Measurements from ENCODE around the gene RABGGTA.

Gene RABGGTA

GRCh38 chr14:24258119-24258518 lies 13.3 kb downstream of the RABGGTA start:
- H3K4me3 ChIP-seq = no peak overlapping the region
- peaks cover 0 to 13% (median 0%) of the 10 kb centered on the region in 11 experiments; a peak in 1 of 22 replicates for H4K20me1 ChIP-seq
- no peak for TF ChIP-seq Cebpa-rat (IDR thresholded peaks at IDR 0.05)
- H3K9me3 ChIP-seq (replicated peaks in 1 of 11) = no peaks in the 10 kb centered on the region
- no peak overlapping the region for H3K9ac ChIP-seq
- H3K4me2 ChIP-seq = no peak overlapping the region
- no peaks in the 10 kb centered on the region for H3K4me1 ChIP-seq
- peaks cover 0 to 81% (median 24%) of the 10 kb centered on the region in 11 experiments; a peak in 12 of 22 replicates for H3K36me3 ChIP-seq
- no peaks in the 10 kb centered on the region for H3K27me3 ChIP-seq
- H3K27ac ChIP-seq = no peak overlapping the region

GRCh38 chr14:24256960-24257359 lies 14.4 kb downstream of the RABGGTA start:
- Histone ChIP-seq H3K9ac (0 out of 22 replicates have a peak overlapping the region, but pooled peaks of 2 of the 11 experiments have one; percentile 8 to 13), H3K4me3 (no peak overlapping the region), H3K36me3 (peaks cover 0 to 80% (median 28%) of the 10 kb centered on the region in 11 experiments; a peak in 13 of 22 replicates), H3K4me2 (no peak overlapping the region), H4K20me1 (peaks cover 0 to under 1% (median 0%) of the 10 kb centered on the region in 11 experiments; a peak in 1 of 22 replicates), H3K27me3 (no peaks in the 10 kb centered on the region), H3K9me3 (replicated peaks in 1 of 11) (no peaks in the 10 kb centered on the region), H3K4me1 (peaks cover 0 to 1% (median 0%) of the 10 kb centered on the region in 10 experiments; a peak in 2 of 20 replicates), H3K27ac (no peak overlapping the region)
- no peak for TF ChIP-seq Cebpa-rat (IDR thresholded peaks at IDR 0.05)

GRCh38 chr14:24255931-24256711 lies 15.3 kb downstream of the RABGGTA start:
- Histone ChIP-seq H4K20me1 (no peaks in the 10 kb centered on the region), H3K9ac (0 out of 22 replicates have a peak overlapping the region, but pooled peaks of 1 of the 11 experiments have one; percentile 8), H3K9me3 (replicated peaks in 1 of 11) (no peaks in the 10 kb centered on the region), H3K36me3 (peaks cover 0 to 72% (median 28%) of the 10 kb centered on the region in 11 experiments; a peak in 13 of 22 replicates), H3K4me2 (no peak overlapping the region), H3K27me3 (no peaks in the 10 kb centered on the region), H3K4me3 (no peak overlapping the region), H3K27ac (no peak overlapping the region), H3K4me1 (peaks cover 0 to 10% (median 2%) of the 10 kb centered on the region in 10 experiments; a peak in 11 of 20 replicates)
- no peak for TF ChIP-seq Cebpa-rat (IDR thresholded peaks at IDR 0.05)

- no peak overlapping the region for H3K9ac ChIP-seq
- H3K27ac ChIP-seq = no peak overlapping the region
- no peaks in the 10 kb centered on the region for H4K20me1 ChIP-seq
- H3K4me1 ChIP-seq = peaks cover 4 to 17% (median 9%) of the 10 kb centered on the region in 10 experiments
- no peaks in the 10 kb centered on the region for H3K27me3 ChIP-seq
- peaks cover 0 to 67% (median 28%) of the 10 kb centered on the region in 11 experiments; a peak in 13 of 22 replicates for H3K36me3 ChIP-seq
- H3K4me3 ChIP-seq = no peak overlapping the region
- no peaks in the 10 kb centered on the region for H3K9me3 ChIP-seq (replicated peaks in 1 of 11)
- TF ChIP-seq Cebpa-rat (IDR thresholded peaks at IDR 0.05) = no peak
- H3K4me2 ChIP-seq = no peak overlapping the region
Measured at GRCh38 chr14:24255438-24255837, 16.0 kb downstream of the RABGGTA start.

- TF ChIP-seq Cebpa-rat (IDR thresholded peaks at IDR 0.05) = no peak
- peaks cover 0 to 62% (median 28%) of the 10 kb centered on the region in 11 experiments; a peak in 13 of 22 replicates for H3K36me3 ChIP-seq
- peaks cover 9 to 22% (median 13%) of the 10 kb centered on the region in 10 experiments for H3K4me1 ChIP-seq
- H4K20me1 ChIP-seq = no peaks in the 10 kb centered on the region
- H3K27ac ChIP-seq = no peak overlapping the region
- H3K9ac ChIP-seq = no peak overlapping the region
- H3K27me3 ChIP-seq = no peaks in the 10 kb centered on the region
- H3K4me2 ChIP-seq = no peak overlapping the region
- H3K4me3 ChIP-seq = no peak overlapping the region
- no peaks in the 10 kb centered on the region for H3K9me3 ChIP-seq (replicated peaks in 1 of 11)
Measured at GRCh38 chr14:24254630-24255392, 16.6 kb downstream of the RABGGTA start.

GRCh38 chr14:24253936-24254335 lies 17.5 kb downstream of the RABGGTA start:
- no peaks in the 10 kb centered on the region for H3K9me3 ChIP-seq (replicated peaks in 1 of 11)
- no peak overlapping the region for H3K27ac ChIP-seq
- no peaks in the 10 kb centered on the region for H4K20me1 ChIP-seq
- no peak for TF ChIP-seq Cebpa-rat (IDR thresholded peaks at IDR 0.05)
- H3K27me3 ChIP-seq = no peaks in the 10 kb centered on the region
- H3K4me3 ChIP-seq = no peak overlapping the region
- H3K4me1 ChIP-seq = peaks cover 9 to 22% (median 13%) of the 10 kb centered on the region in 10 experiments
- H3K9ac ChIP-seq = no peak overlapping the region
- H3K36me3 ChIP-seq = peaks cover 0 to 58% (median 28%) of the 10 kb centered on the region in 11 experiments; a peak in 13 of 22 replicates
- H3K4me2 ChIP-seq = no peak overlapping the region

GRCh38 chr14:24252289-24253124 lies 18.9 kb downstream of the RABGGTA start:
- Histone ChIP-seq H3K9ac (no peak overlapping the region), H3K4me2 (no peak overlapping the region; a peak in 1 of 22 replicates), H3K9me3 (replicated peaks in 1 of 11) (no peaks in the 10 kb centered on the region), H4K20me1 (no peaks in the 10 kb centered on the region), H3K4me1 (peaks cover 9 to 22% (median 13%) of the 10 kb centered on the region in 10 experiments), H3K27me3 (no peaks in the 10 kb centered on the region), H3K27ac (no peak overlapping the region), H3K36me3 (peaks cover 0 to 61% (median 28%) of the 10 kb centered on the region in 11 experiments; a peak in 13 of 22 replicates), H3K4me3 (no peak overlapping the region)
- no peak for TF ChIP-seq Cebpa-rat (IDR thresholded peaks at IDR 0.05)

GRCh38 chr14:24251880-24252288 lies 19.5 kb downstream of the RABGGTA start:
- no peak for TF ChIP-seq Cebpa-rat (IDR thresholded peaks at IDR 0.05)
- Histone ChIP-seq H3K4me2 (no peak overlapping the region; a peak in 1 of 22 replicates), H3K36me3 (peaks cover 0 to 60% (median 28%) of the 10 kb centered on the region in 11 experiments; a peak in 13 of 22 replicates), H3K9me3 (replicated peaks in 1 of 11) (no peaks in the 10 kb centered on the region), H3K9ac (no peak overlapping the region), H3K4me3 (no peak overlapping the region), H4K20me1 (no peaks in the 10 kb centered on the region), H3K27ac (no peak overlapping the region), H3K4me1 (peaks cover 9 to 28% (median 18%) of the 10 kb centered on the region in 10 experiments), H3K27me3 (no peaks in the 10 kb centered on the region)
